H1 (cell line): ENCODE measurements around the gene ZBTB20. TPM values are rescaled to one million over a fixed set of nuclear protein-coding genes. Genes with fewer than 3 reads are reported as not detected.

Experiments
- CTCF ChIA-PET: fragments of 300-600 bp; sonication (Branson Sonifier 250); formaldehyde crosslinking; loops from one replicate; lab custom pipeline; 2021; ENCODE audit not compliant: partially characterized antibody; lab: Charles Lee
- POLR2A ChIA-PET: fragments of 300-600 bp; sonication (Branson Sonifier 250); formaldehyde crosslinking; loops from one replicate; lab custom pipeline; 2021; ENCODE audit warnings: inconsistent platforms; ENCODE audit not compliant: partially characterized antibody; lab: Charles Lee
- DNase-seq, 2 experiments: peaks; one replicate each; pipeline versions ENCODE4 v3.0.0 to v3.0.0-alpha.2; 2010 to 2022; ENCODE audit warnings: low spot score in 2 of 2, low read depth in 1 of 2, mixed read lengths in 1 of 2
- FAIRE-seq: peaks from 2 replicates; lab custom pipeline; 2011; peaks lifted over from hg19 to GRCh38; lab: Jason Lieb, UNC
- H2AFZ ChIP-seq: 2 replicates; pipeline ENCODE4 v1.8.1; 2012; ENCODE audit warnings: low read length, inconsistent platforms
- H2AK5ac ChIP-seq: 2 replicates; pipeline ENCODE4 v1.6.1; 2013; ENCODE audit warnings: low read depth, low read length
- H2BK120ac ChIP-seq: replicated peaks from 2 replicates; pipeline ENCODE3; 2013; ENCODE audit warnings: low read depth, low read length, inconsistent platforms
- H2BK12ac ChIP-seq: 2 replicates; pipeline ENCODE4 v1.6.1; 2013; ENCODE audit warnings: low read depth, low read length
- H2BK15ac ChIP-seq: 2 replicates; pipeline ENCODE4 v1.6.1; 2013; ENCODE audit warnings: low read length
- H2BK20ac ChIP-seq: 2 replicates; pipeline ENCODE4 v1.6.1; 2013; ENCODE audit warnings: low read length
- H2BK5ac ChIP-seq: 2 replicates; pipeline ENCODE4 v1.6.1; 2013; ENCODE audit warnings: low read depth, low read length
- H3K14ac ChIP-seq: 2 replicates; pipeline ENCODE4 v1.6.1; 2013; ENCODE audit warnings: inconsistent platforms; ENCODE audit not compliant: insufficient read length
- H3K18ac ChIP-seq: 2 replicates; pipeline ENCODE4 v1.6.1; 2013; ENCODE audit warnings: low read length; ENCODE audit errors: extremely low read depth
- H3K23ac ChIP-seq: 2 replicates; pipeline ENCODE4 v1.6.1; 2013; ENCODE audit warnings: inconsistent platforms; ENCODE audit not compliant: insufficient read length
- H3K23me2 ChIP-seq: 2 replicates; pipeline ENCODE4 v1.6.1; 2013; ENCODE audit warnings: low read depth, low read length
- H3K27ac ChIP-seq: 2 replicates; pipeline ENCODE4 v1.6.1; 2011; ENCODE audit warnings: low read depth, low read length, inconsistent platforms
- H3K27me3 ChIP-seq, 4 experiments: replicated peaks in 1 of 4; 1 replicate in 1 of 4; 2 replicates in 3 of 4; pipeline versions ENCODE4 v1.6.1 to v1.8.1; 2011 to 2013; ENCODE audit warnings: low read length in 3 of 4, mild to moderate bottlenecking in 3 of 4, inconsistent platforms in 2 of 4, mixed read lengths in 2 of 4, moderate library complexity in 1 of 4; ENCODE audit not compliant: control insufficient read depth in 3 of 4, insufficient read depth in 3 of 4; ENCODE audit errors: extremely low read depth in 1 of 4
- H3K36me3 ChIP-seq, 4 experiments: 2 replicates each; pipeline versions ENCODE4 v1.6.1 to v1.8.1; 2011 to 2013; ENCODE audit warnings: mild to moderate bottlenecking in 4 of 4, low read length in 3 of 4, moderate library complexity in 2 of 4, control low read depth in 1 of 4, inconsistent platforms in 1 of 4; ENCODE audit not compliant: insufficient read depth in 4 of 4, control insufficient read depth in 2 of 4
- H3K4ac ChIP-seq: replicated peaks from 2 replicates; pipeline ENCODE3; 2013; ENCODE audit warnings: low read length, low read depth, mixed read lengths, inconsistent platforms; ENCODE audit not compliant: insufficient read length
- H3K4me1 ChIP-seq, 4 experiments: replicated peaks in 1 of 4; 1 replicate in 1 of 4; 2 replicates in 3 of 4; pipeline versions ENCODE4 v1.6.1 to v1.8.1; 2011 to 2013; ENCODE audit warnings: low read length in 3 of 4, inconsistent platforms in 2 of 4, mixed read lengths in 1 of 4; ENCODE audit not compliant: insufficient read depth in 4 of 4, control insufficient read depth in 3 of 4
- H3K4me2 ChIP-seq, 2 experiments: 2 replicates each; pipeline versions ENCODE4 v1.6.1 to v1.8.1; 2011 to 2013; ENCODE audit warnings: low read depth in 2 of 2, low read length in 2 of 2, control low read depth in 1 of 2, inconsistent platforms in 1 of 2, mild to moderate bottlenecking in 1 of 2; ENCODE audit not compliant: insufficient read depth in 1 of 2
- H3K4me3 ChIP-seq, 4 experiments: fragments of 200-600, 300-600 bp in 1 of 4; sonication (generic), shearing (Covaris generic), sonication (Bioruptor Twin) in 1 of 4; 2 replicates each; pipeline versions ENCODE4 v1.5.1 to v1.8.1; 2011 to 2016; ENCODE audit warnings: low read length in 4 of 4, low read depth in 3 of 4, control low read depth in 2 of 4, inconsistent platforms in 2 of 4, mild to moderate bottlenecking in 2 of 4, mixed read lengths in 1 of 4, moderate library complexity in 1 of 4; ENCODE audit not compliant: insufficient read depth in 2 of 4; ENCODE audit errors: extremely low read depth in 1 of 4
- H3K56ac ChIP-seq: replicated peaks from 2 replicates; pipeline ENCODE3; 2013; ENCODE audit warnings: low read depth, mild to moderate bottlenecking, mixed read lengths, low read length, inconsistent platforms; ENCODE audit not compliant: insufficient read length
- H3K79me1 ChIP-seq: 2 replicates; pipeline ENCODE4 v1.6.1; 2013; ENCODE audit warnings: low read depth, low read length, control low read depth
- H3K79me2 ChIP-seq, 2 experiments: 2 replicates each; pipeline versions ENCODE4 v1.6.1 to v1.8.1; 2012 to 2013; ENCODE audit warnings: low read length in 2 of 2, mild to moderate bottlenecking in 2 of 2, inconsistent platforms in 1 of 2; ENCODE audit not compliant: insufficient read depth in 2 of 2, control insufficient read depth in 1 of 2
- H3K9ac ChIP-seq, 4 experiments: replicated peaks in 1 of 4; 1 replicate in 1 of 4; 2 replicates in 3 of 4; pipeline versions ENCODE4 v1.6.1 to v1.8.1; 2011 to 2013; ENCODE audit warnings: low read depth in 3 of 4, low read length in 3 of 4, control low read depth in 2 of 4, mild to moderate bottlenecking in 2 of 4, moderate library complexity in 2 of 4, inconsistent platforms in 1 of 4; ENCODE audit errors: extremely low read depth in 1 of 4
- H3K9me3 ChIP-seq, 2 experiments: 2 replicates each; pipeline versions ENCODE4 v1.6.1 to v1.8.1; 2012 to 2013; ENCODE audit warnings: mild to moderate bottlenecking in 2 of 2, moderate library complexity in 2 of 2, control low read depth in 1 of 2, inconsistent platforms in 1 of 2, low read depth in 1 of 2, low read length in 1 of 2, mixed read lengths in 1 of 2; ENCODE audit not compliant: insufficient read depth in 2 of 2
- H4K20me1 ChIP-seq, 2 experiments: replicated peaks in 1 of 2; 2 replicates each; pipeline versions ENCODE3 to v1.8.1; 2011 to 2013; ENCODE audit warnings: inconsistent platforms in 2 of 2, low read length in 2 of 2, mild to moderate bottlenecking in 1 of 2; ENCODE audit not compliant: insufficient read depth in 2 of 2, control insufficient read depth in 1 of 2
- H4K5ac ChIP-seq: 2 replicates; pipeline ENCODE4 v1.6.1; 2013; ENCODE audit warnings: low read length, low read depth, mixed read lengths, inconsistent platforms; ENCODE audit not compliant: insufficient read length
- H4K8ac ChIP-seq: 2 replicates; pipeline ENCODE4 v1.8.0; 2013; ENCODE audit warnings: mild to moderate bottlenecking, moderate library complexity, low read length, inconsistent platforms; ENCODE audit not compliant: insufficient read depth; ENCODE audit errors: extremely low read depth
- H4K91ac ChIP-seq: replicated peaks from 2 replicates; pipeline ENCODE3; 2013; ENCODE audit warnings: low read length, mixed read lengths, inconsistent platforms; ENCODE audit not compliant: insufficient read length
- SAP30 ChIP-seq: fragments of 300-600 bp; sonication (generic); IDR thresholded peaks from 2 replicates; pipeline ENCODE4 v1.7.1; 2012; ENCODE audit warnings: low read length, moderate library complexity, mild to moderate bottlenecking, inconsistent platforms; ENCODE audit not compliant: insufficient read depth, insufficient replicate concordance
- WGBS, 2 experiments: shearing (Covaris generic) in 1 of 2; methylation state at CpG; one replicate each; pipeline versions ENCODE4 v1.1.6 to v1.1.7; 2013 to 2015; ENCODE audit warnings: low lambda C conversion rate in 2 of 2, mixed read lengths in 2 of 2, inconsistent platforms in 1 of 2, low coverage in 1 of 2, missing lambda C conversion rate in 1 of 2; ENCODE audit not compliant: insufficient replicate concordance in 2 of 2, insufficient coverage in 1 of 2, insufficient read length in 1 of 2; ENCODE audit errors: extremely low coverage in 1 of 2, missing lambda C conversion rate in 1 of 2; 5-methylcytosine and 5-hydroxymethylcytosine counted together
- polyA plus RNA-seq, 7 experiments: library from polyadenylated mRNA; depleted of rRNA in 3 of 7; stranded (reverse) in 5 of 7; unstranded in 2 of 7; fragments of >200 nt in 5 of 7; fragments of 200-250 nt in 2 of 7; gene quantifications; 1 replicate in 5 of 7; 2 replicates in 1 of 7; 4 replicates in 1 of 7; pipeline versions ENCODE4 v1.2.1 to v1.2.3, GENCODE V29; 2011 to 2013; ENCODE audit warnings: missing spikeins in 2 of 7, mixed read lengths in 2 of 7
- total RNA-seq: library from RNA; stranded (reverse); fragmentation: NEBNext Ultra II Directional; extraction: Animal tissue kit (Norgen Biotek cat#: 25700); gene quantifications from 2 replicates; pipeline ENCODE4 v1.2.1, GENCODE V29; 2021

The ZBTB20 gene
- total and polyA plus RNA-seq, 2 of the 8 experiments (the other 6 are each of a cell fraction or from before 2014, with no cell fraction given): 0.35 to 1.3 TPM

GRCh38 chr3:114809668-114810413 lies 337.2 kb downstream of the ZBTB20 start:
- Histone ChIP-seq H2BK20ac (no peak overlapping the region), H3K4me1 (no peaks in the 10 kb centered on the region), H3K79me1 (no peaks in the 10 kb centered on the region), H4K20me1 (no peaks in the 10 kb centered on the region), H3K9me3 (no peaks in the 10 kb centered on the region; a peak in 1 of 4 replicates), H2BK120ac (no peak overlapping the region), H3K9ac (no peak overlapping the region), H3K4me2 (no peak overlapping the region), H2BK15ac (no peak overlapping the region), H3K4me3 (no peak overlapping the region), H3K23me2 (no peaks in the 10 kb centered on the region; the same call in 1 of the 2 replicates), H4K5ac (no peak overlapping the region), H3K36me3 (no peaks in the 10 kb centered on the region), H3K23ac (no peak overlapping the region), H3K4ac (no peak overlapping the region), H2AFZ (no peak overlapping the region), H2BK12ac (no peak overlapping the region), H3K14ac (no peak overlapping the region), H3K18ac (no peak overlapping the region), H3K79me2 (no peaks in the 10 kb centered on the region), H4K91ac (no peak overlapping the region), H4K8ac (no peak overlapping the region), H3K27ac (no peak overlapping the region), H2BK5ac (no peak overlapping the region), H3K27me3 (no peaks in the 10 kb centered on the region), H2AK5ac (no peak overlapping the region), H3K56ac (no peak overlapping the region)
- WGBS, 2 experiments: 92% methylated on average over 5 of the region's 5 CpGs; no CpG with 5 or more reads in 1 of the 2 experiments
- POLR2A ChIA-PET: no interaction called here
- CTCF ChIA-PET: no interaction called here
- FAIRE-seq (no peak), DNase-seq (no peak)
- TF ChIP-seq SAP30: no peak
